Neural progenitor cell (in vitro differentiated cells): Measurements from ENCODE around the gene CDC42BPA. TPM values are rescaled to one million over a fixed set of nuclear protein-coding genes. Genes with fewer than 3 reads are reported as not detected.

Experiments
- DNase-seq: peaks from one replicate; pipeline ENCODE4 v3.0.0-alpha.2; 2016; ENCODE audit warnings: low spot score
- H2AFZ ChIP-seq: fragments of 200-600 bp; sonication (generic); replicated peaks from 2 replicates; pipeline ENCODE4 v1.6.1; 2016; ENCODE audit warnings: antibody characterized with exemption
- H3F3A ChIP-seq: fragments of 200-600 bp; sonication (generic); 2 replicates; pipeline ENCODE4 v1.6.1; 2016; ENCODE audit warnings: antibody characterized with exemption, low read depth
- H3K27ac ChIP-seq: fragments of 200-600 bp; sonication (generic); 2 replicates; pipeline ENCODE4 v1.5.1; 2016; ENCODE audit warnings: mild to moderate bottlenecking
- H3K27me3 ChIP-seq: fragments of 200-600 bp; sonication (generic); 2 replicates; pipeline ENCODE4 v1.6.1; 2016; ENCODE audit warnings: mild to moderate bottlenecking, moderate library complexity
- H3K36me3 ChIP-seq: fragments of 200-600 bp; sonication (generic); 2 replicates; pipeline ENCODE4 v1.5.1; 2016
- H3K4me1 ChIP-seq: fragments of 200-600 bp; sonication (generic); 2 replicates; pipeline ENCODE4 v1.6.1; 2016; ENCODE audit warnings: mixed run types
- H3K4me2 ChIP-seq: fragments of 200-600 bp; sonication (generic); 2 replicates; pipeline ENCODE4 v1.6.1; 2016
- H3K4me3 ChIP-seq: fragments of 200-600 bp; sonication (generic); 2 replicates; pipeline ENCODE4 v1.5.1; 2016
- H3K79me2 ChIP-seq: fragments of 200-600 bp; sonication (generic); 2 replicates; pipeline ENCODE4 v1.6.1; 2016; ENCODE audit warnings: low read depth
- H3K9ac ChIP-seq: fragments of 200-600 bp; sonication (generic); 2 replicates; pipeline ENCODE4 v1.6.1; 2016
- H3K9me3 ChIP-seq: fragments of 200-600 bp; sonication (generic); 2 replicates; pipeline ENCODE4 v1.5.1; 2016; ENCODE audit warnings: low read depth
- H4K20me1 ChIP-seq: fragments of 200-600 bp; sonication (generic); 2 replicates; pipeline ENCODE4 v1.6.1; 2016; ENCODE audit warnings: low read depth
- H3K27ac Mint-ChIP-seq: 3 replicates; pipeline ENCODE4 v1.8.0; 2021; ENCODE audit warnings: mixed read lengths
- H3K27me3 Mint-ChIP-seq: 2 replicates; pipeline ENCODE4 v1.8.0; 2022; ENCODE audit warnings: low read depth, mild to moderate bottlenecking, inconsistent platforms, moderate library complexity, mixed read lengths; ENCODE audit not compliant: insufficient read depth
- H3K36me3 Mint-ChIP-seq: 3 replicates; pipeline ENCODE4 v1.8.0; 2021; ENCODE audit warnings: mixed read lengths
- H3K4me1 Mint-ChIP-seq: 3 replicates; pipeline ENCODE4 v1.8.0; 2021; ENCODE audit warnings: mixed read lengths
- H3K4me3 Mint-ChIP-seq: 3 replicates; pipeline ENCODE4 v1.8.0; 2021; ENCODE audit warnings: mild to moderate bottlenecking, moderate library complexity, mixed read lengths
- H3K9me3 Mint-ChIP-seq: 3 replicates; pipeline ENCODE4 v1.8.0; 2020; ENCODE audit warnings: mixed read lengths
- CTCF ChIP-seq: fragments of 200-600 bp; sonication (generic); IDR thresholded peaks from 2 replicates; pipeline ENCODE4 v1.5.1; 2017; ENCODE audit warnings: antibody characterized with exemption, mild to moderate bottlenecking
- EZH2 ChIP-seq: fragments of 200-600 bp; sonication (generic); IDR thresholded peaks from 2 replicates; pipeline ENCODE4 v1.6.1; 2017; ENCODE audit warnings: antibody characterized with exemption, mild to moderate bottlenecking, moderate library complexity
- EZH2phosphoT487 ChIP-seq: fragments of 200-600 bp; sonication (generic); IDR thresholded peaks from 2 replicates; pipeline ENCODE4 v1.6.1; 2017; ENCODE audit warnings: antibody characterized with exemption
- total RNA-seq: library from RNA; depleted of rRNA; stranded (reverse); fragments of >200 nt; gene quantifications from 2 replicates; pipeline ENCODE4 v1.2.3, GENCODE V29; 2015; ENCODE audit warnings: low replicate concordance

The CDC42BPA gene
- total RNA-seq, 1 donor from 2014 or later = 54.7 TPM

- Histone ChIP-seq H3K27me3 (no peaks in the 10 kb centered on the region), H3F3A (no peaks in the 10 kb centered on the region), H3K4me3 (no peak overlapping the region), H3K9me3 (no peaks in the 10 kb centered on the region), H3K36me3 (peaks cover 3% of the 10 kb centered on the region), H2AFZ (no peak overlapping the region), H4K20me1 (no peaks in the 10 kb centered on the region), H3K79me2 (no peaks in the 10 kb centered on the region), H3K27ac (no peak overlapping the region), H3K9ac (no peak overlapping the region), H3K4me1 (no peaks in the 10 kb centered on the region), H3K4me2 (no peak overlapping the region)
- Mint-ChIP-seq H3K9me3 (no peaks in the 10 kb centered on the region), H3K27me3 (no peaks in the 10 kb centered on the region), H3K4me1 (no peaks in the 10 kb centered on the region), H3K27ac (no peak overlapping the region), H3K36me3 (peaks cover 19% of the 10 kb centered on the region), H3K4me3 (no peak overlapping the region)
- TF ChIP-seq EZH2 = no peak
- no peak for TF ChIP-seq EZH2phosphoT487
- no peak for TF ChIP-seq CTCF
- DNase-seq = no peak
These were observed 276.0 kb downstream of the CDC42BPA start for GRCh38 chr1:227042292-227042691.

GRCh38 chr1:227038401-227038800 lies 279.9 kb downstream of the CDC42BPA start:
- Histone ChIP-seq H3K79me2 (no peaks in the 10 kb centered on the region), H3K27ac (no peak overlapping the region), H3K36me3 (peaks cover 3% of the 10 kb centered on the region), H3F3A (no peaks in the 10 kb centered on the region), H3K9me3 (no peaks in the 10 kb centered on the region), H2AFZ (no peak overlapping the region), H4K20me1 (no peaks in the 10 kb centered on the region), H3K4me2 (no peak overlapping the region), H3K4me1 (no peaks in the 10 kb centered on the region), H3K4me3 (no peak overlapping the region), H3K27me3 (no peaks in the 10 kb centered on the region), H3K9ac (no peak overlapping the region)
- TF ChIP-seq EZH2phosphoT487 = no peak
- no peak for TF ChIP-seq CTCF
- no peak for TF ChIP-seq EZH2
- no peaks in the 10 kb centered on the region for H3K27me3 Mint-ChIP-seq
- no peaks in the 10 kb centered on the region for H3K9me3 Mint-ChIP-seq
- no peaks in the 10 kb centered on the region for H3K4me1 Mint-ChIP-seq
- DNase-seq = no peak
- no peak overlapping the region for H3K27ac Mint-ChIP-seq
- no peak overlapping the region for H3K4me3 Mint-ChIP-seq
- H3K36me3 Mint-ChIP-seq = peaks cover 23% of the 10 kb centered on the region

GRCh38 chr1:227037121-227037520 lies 281.2 kb downstream of the CDC42BPA start:
- no peaks in the 10 kb centered on the region for H3K27me3 Mint-ChIP-seq
- no peaks in the 10 kb centered on the region for H3K4me1 ChIP-seq
- no peaks in the 10 kb centered on the region for H3F3A ChIP-seq
- H3K9ac ChIP-seq = no peak overlapping the region
- H3K4me3 Mint-ChIP-seq = no peak overlapping the region
- H3K4me3 ChIP-seq = no peak overlapping the region
- peaks cover 3% of the 10 kb centered on the region for H3K36me3 ChIP-seq
- H3K79me2 ChIP-seq = no peaks in the 10 kb centered on the region
- H3K36me3 Mint-ChIP-seq = peaks cover 25% of the 10 kb centered on the region
- H3K27ac ChIP-seq = no peak overlapping the region
- H4K20me1 ChIP-seq = no peaks in the 10 kb centered on the region
- no peaks in the 10 kb centered on the region for H3K9me3 Mint-ChIP-seq
- no peak overlapping the region for H3K27ac Mint-ChIP-seq
- no peak for DNase-seq
- no peaks in the 10 kb centered on the region for H3K27me3 ChIP-seq
- H3K9me3 ChIP-seq = no peaks in the 10 kb centered on the region
- H2AFZ ChIP-seq = no peak overlapping the region
- H3K4me1 Mint-ChIP-seq = no peaks in the 10 kb centered on the region
- no peak overlapping the region for H3K4me2 ChIP-seq
- TF ChIP-seq EZH2 = no peak
- no peak for TF ChIP-seq EZH2phosphoT487
- no peak for TF ChIP-seq CTCF
